Hematopoietic multipotent progenitor cell treated with erythropoietin and hydrocortisone succinate and interleukin-3 and kit ligand, for 4 days (in vitro differentiated cells): Measurements from ENCODE around the gene MT1M.

Experiments
- DNase-seq: peaks from one replicate; pipeline ENCODE4 v3.0.0-alpha.2; 2015

The MT1M gene

GRCh38 chr16:56629531-56629930 is 2.9 kb upstream of the MT1M start:
- no peak for DNase-seq

- no peak for DNase-seq
These were observed 2.3 kb upstream of the MT1M start for GRCh38 chr16:56630134-56630533.

GRCh38 chr16:56631197-56631596 is 1.3 kb upstream of the MT1M start:
- DNase-seq = no peak

- no peak for DNase-seq
These were observed 665 bp upstream of the MT1M start for GRCh38 chr16:56631832-56632155.

GRCh38 chr16:56632848-56633365 is 448 bp downstream of the MT1M start:
- no peak for DNase-seq

- DNase-seq = no peak
These were observed 1.1 kb downstream of the MT1M start for GRCh38 chr16:56633535-56633934.

GRCh38 chr16:56634715-56635440 is 2.4 kb downstream of the MT1M start:
- DNase-seq = no peak

GRCh38 chr16:56635441-56635967 is 3.0 kb downstream of the MT1M start:
- DNase-seq = peak; percentile 27

GRCh38 chr16:56636616-56637413 is 4.4 kb downstream of the MT1M start:
- DNase-seq = no peak

GRCh38 chr16:56637814-56638750 is 5.6 kb downstream of the MT1M start, which contains the start of gene MT1A:
Gene MT1A, plus strand, starts transcription at chr16:56638666. Its CDS starts 73 bp downstream, at chr16:56638739.
- peak; percentile 20 for DNase-seq

GRCh38 chr16:56639045-56639444 is 6.6 kb downstream of the MT1M start:
- no peak for DNase-seq

- no peak for DNase-seq
These were observed 7.6 kb downstream of the MT1M start for GRCh38 chr16:56640076-56640475.

GRCh38 chr16:56641166-56641565 is 8.7 kb downstream of the MT1M start:
- no peak for DNase-seq

- peak; percentile 80 for DNase-seq
These were observed 10.8 kb downstream of the MT1M start for GRCh38 chr16:56643080-56643778.

- DNase-seq = no peak
These were observed 11.4 kb downstream of the MT1M start for GRCh38 chr16:56643833-56644232.

GRCh38 chr16:56645311-56645710 is 12.9 kb downstream of the MT1M start:
- no peak for DNase-seq

- DNase-seq = no peak
These were observed 13.4 kb downstream of the MT1M start for GRCh38 chr16:56645838-56646237.

- DNase-seq = no peak
These were observed 15.4 kb downstream of the MT1M start for GRCh38 chr16:56647641-56648431.

GRCh38 chr16:56649271-56649670 is 16.8 kb downstream of the MT1M start:
- DNase-seq = no peak

- DNase-seq = no peak
These were observed 17.4 kb downstream of the MT1M start for GRCh38 chr16:56649820-56650219.

GRCh38 chr16:56651586-56651985 is 19.1 kb downstream of the MT1M start, which contains the start of gene MT1B:
Gene MT1B, plus strand, starts transcription at chr16:56651886. Its CDS starts 68 bp downstream, at chr16:56651954.
- no peak for DNase-seq
